IMR-90 (cell line): Measurements from ENCODE around the gene DGLUCY. TPM values are rescaled to one million over a fixed set of nuclear protein-coding genes. Genes with fewer than 3 reads are reported as not detected.

Experiments used
- ATAC-seq: fragments of 200-7000 bp; cut with Tn5 transposase; 2 replicates; pipeline ENCODE4 v1.9.1; 2020; ENCODE audit warnings: low read depth, mild to moderate bottlenecking, moderate library complexity
- BruUV-seq: library from RNA; stranded (reverse); fragments of 400-500 nt; replicated peaks from 2 replicates; lab custom pipeline; 2021; lab: Mats Ljungman, UMichigan
- CTCF ChIA-PET: fragments of 300-600 bp; formaldehyde crosslinking; extraction: SDS; loops from one replicate; lab custom pipeline; 2021; ENCODE audit warnings: antibody characterized with exemption; lab: Yijun Ruan, JAX
- POLR2A ChIA-PET: fragments of 300-600 bp; sonication (Branson Sonifier 250); formaldehyde crosslinking; loops from one replicate; lab custom pipeline; 2022; ENCODE audit warnings: antibody characterized with exemption; ENCODE audit not compliant: unreplicated experiment; lab: Charles Lee
- DNase-seq: peaks from one replicate; pipeline ENCODE4 v3.0.0; 2013
- H2AFZ ChIP-seq: replicated peaks from 2 replicates; pipeline ENCODE3; 2013; ENCODE audit warnings: low read length, mild to moderate bottlenecking; ENCODE audit not compliant: poor library complexity
- H2AK5ac ChIP-seq: 2 replicates; pipeline ENCODE4 v1.6.1; 2013; ENCODE audit warnings: low read depth, low read length, inconsistent platforms
- H2AK9ac ChIP-seq: replicated peaks from 2 replicates; pipeline ENCODE3; 2013; ENCODE audit warnings: mild to moderate bottlenecking, low read depth, low read length, moderate library complexity; ENCODE audit not compliant: poor library complexity
- H2BK120ac ChIP-seq: 2 replicates; pipeline ENCODE4 v1.6.1; 2013; ENCODE audit warnings: low read depth, low read length, inconsistent platforms
- H2BK15ac ChIP-seq: 3 replicates; pipeline ENCODE4 v1.6.1; 2013; ENCODE audit warnings: low read depth, low read length, inconsistent platforms
- H2BK20ac ChIP-seq: 2 replicates; pipeline ENCODE4 v1.6.1; 2013; ENCODE audit warnings: low read depth, mild to moderate bottlenecking, inconsistent platforms, low read length, moderate library complexity
- H2BK5ac ChIP-seq: 2 replicates; pipeline ENCODE4 v1.6.1; 2013; ENCODE audit warnings: mild to moderate bottlenecking, low read depth, low read length, inconsistent platforms; ENCODE audit not compliant: poor library complexity, severe bottlenecking
- H3K14ac ChIP-seq: replicated peaks from 2 replicates; pipeline ENCODE4 v1.6.1; 2013; ENCODE audit warnings: low read depth, low read length, inconsistent platforms
- H3K18ac ChIP-seq: 2 replicates; pipeline ENCODE4 v1.6.1; 2013; ENCODE audit warnings: low read depth, low read length, control low read depth
- H3K23ac ChIP-seq: 2 replicates; pipeline ENCODE4 v1.6.1; 2013; ENCODE audit warnings: low read depth, low read length, inconsistent platforms
- H3K27ac ChIP-seq: 2 replicates; pipeline ENCODE4 v1.5.1; 2013; ENCODE audit warnings: mild to moderate bottlenecking, control low read depth, low read length; ENCODE audit not compliant: insufficient read depth
- H3K27me3 ChIP-seq: 2 replicates; pipeline ENCODE4 v1.6.1; 2013; ENCODE audit warnings: low read length; ENCODE audit not compliant: control insufficient read depth, insufficient read depth
- H3K36me3 ChIP-seq: 2 replicates; pipeline ENCODE4 v1.6.1; 2013; ENCODE audit warnings: low read length, mixed read lengths; ENCODE audit not compliant: control insufficient read depth, insufficient read depth
- H3K4ac ChIP-seq: 2 replicates; pipeline ENCODE4 v1.6.1; 2013; ENCODE audit warnings: low read depth, low read length, inconsistent platforms
- H3K4me1 ChIP-seq: 2 replicates; pipeline ENCODE4 v1.6.1; 2013; ENCODE audit warnings: low read length, mixed read lengths; ENCODE audit not compliant: control insufficient read depth, insufficient read depth
- H3K4me2 ChIP-seq: 2 replicates; pipeline ENCODE4 v1.6.1; 2013; ENCODE audit warnings: low read depth, mild to moderate bottlenecking, control low read depth, low read length, moderate library complexity
- H3K4me3 ChIP-seq: 2 replicates; pipeline ENCODE4 v1.5.1; 2013; ENCODE audit warnings: low read depth, mild to moderate bottlenecking, control low read depth, low read length, moderate library complexity; ENCODE audit not compliant: insufficient read depth
- H3K56ac ChIP-seq: 2 replicates; pipeline ENCODE4 v1.6.1; 2013; ENCODE audit warnings: low read length, inconsistent platforms; ENCODE audit not compliant: insufficient read depth; ENCODE audit errors: extremely low read depth
- H3K79me1 ChIP-seq, 2 experiments: 2 replicates each; pipeline ENCODE4 v1.6.1; 2013; ENCODE audit warnings: low read length in 2 of 2, inconsistent platforms in 1 of 2, low read depth in 1 of 2
- H3K9ac ChIP-seq: 2 replicates; pipeline ENCODE4 v1.6.1; 2013; ENCODE audit warnings: low read depth, low read length, control low read depth
- H3K9me1 ChIP-seq: 2 replicates; pipeline ENCODE4 v1.6.1; 2013; ENCODE audit warnings: low read length, inconsistent platforms; ENCODE audit not compliant: insufficient read depth
- H3K9me3 ChIP-seq: 2 replicates; pipeline ENCODE4 v1.6.1; 2013; ENCODE audit warnings: low read length; ENCODE audit not compliant: control insufficient read depth, insufficient read depth
- H4K20me1 ChIP-seq: 2 replicates; pipeline ENCODE4 v1.6.1; 2013; ENCODE audit warnings: low read length, inconsistent platforms; ENCODE audit not compliant: insufficient read depth
- H4K5ac ChIP-seq: 2 replicates; pipeline ENCODE4 v1.6.1; 2013; ENCODE audit warnings: mild to moderate bottlenecking, low read depth, low read length, control low read depth
- H4K8ac ChIP-seq, 2 experiments: 2 replicates each; pipeline ENCODE4 v1.6.1; 2013; ENCODE audit warnings: low read depth in 2 of 2, low read length in 2 of 2, control low read depth in 1 of 2, inconsistent platforms in 1 of 2
- H4K91ac ChIP-seq: 2 replicates; pipeline ENCODE4 v1.6.1; 2013; ENCODE audit warnings: low read depth, low read length, inconsistent platforms; ENCODE audit not compliant: insufficient read depth
- BHLHE40 ChIP-seq: fragments of 150-350 bp; IDR thresholded peaks from 2 replicates; pipeline ENCODE4 v1.6.1; 2016; ENCODE audit warnings: mild to moderate bottlenecking, low read depth, low read length
- CEBPB ChIP-seq: IDR thresholded peaks from 2 replicates; pipeline ENCODE4 v1.6.1; 2012; ENCODE audit warnings: low read depth, low read length, improper control_type of control experiment
- CHD1 ChIP-seq: IDR thresholded peaks from 2 replicates; pipeline ENCODE4 v1.6.1; 2012; ENCODE audit warnings: low read depth, low read length, improper control_type of control experiment
- FOS ChIP-seq: fragments of 150-350 bp; IDR thresholded peaks from 2 replicates; pipeline ENCODE4 v1.6.1; 2016; ENCODE audit warnings: low read depth, low read length
- MAFK ChIP-seq: IDR thresholded peaks from 2 replicates; pipeline ENCODE4 v1.6.1; 2012; ENCODE audit warnings: low read depth, low read length, improper control_type of control experiment
- MAZ ChIP-seq: IDR thresholded peaks from 2 replicates; pipeline ENCODE4 v1.6.1; 2012; ENCODE audit warnings: low read depth, mild to moderate bottlenecking, low read length, improper control_type of control experiment, moderate library complexity, borderline replicate concordance
- MXI1 ChIP-seq: IDR thresholded peaks from 2 replicates; pipeline ENCODE4 v1.6.1; 2012; ENCODE audit warnings: low read depth, mild to moderate bottlenecking, low read length, moderate library complexity, borderline replicate concordance
- NFE2L2 ChIP-seq: fragments of 150-350 bp; IDR thresholded peaks from 2 replicates; pipeline ENCODE4 v1.6.1; 2016; ENCODE audit warnings: low read depth, mild to moderate bottlenecking, low read length
- POLR2A ChIP-seq: IDR thresholded peaks from 2 replicates; pipeline ENCODE4 v1.6.1; 2012; ENCODE audit warnings: mild to moderate bottlenecking, low read depth, low read length
- RAD21 ChIP-seq: IDR thresholded peaks from 2 replicates; pipeline ENCODE4 v1.6.1; 2012; ENCODE audit warnings: low read length, improper control_type of control experiment
- RCOR1 ChIP-seq: IDR thresholded peaks from 2 replicates; pipeline ENCODE4 v1.6.1; 2012; ENCODE audit warnings: mild to moderate bottlenecking, low read length, improper control_type of control experiment; ENCODE audit not compliant: insufficient replicate concordance
- RFX5 ChIP-seq: IDR thresholded peaks from 2 replicates; pipeline ENCODE4 v1.8.0; 2012; ENCODE audit warnings: low read depth, mild to moderate bottlenecking, low read length, moderate library complexity
- SMC3 ChIP-seq: fragments of 150-350 bp; IDR thresholded peaks from 2 replicates; pipeline ENCODE4 v1.6.1; 2016; ENCODE audit warnings: low read depth, mild to moderate bottlenecking, antibody characterized with exemption, low read length, moderate library complexity
- WGBS, 2 experiments: methylation state at CpG; one replicate each; pipeline versions ENCODE4 v1.1.5 to v1.1.7; 2013; ENCODE audit warnings: missing lambda C conversion rate in 2 of 2; ENCODE audit not compliant: insufficient read length in 1 of 2; ENCODE audit errors: extremely low coverage in 2 of 2; 5-methylcytosine and 5-hydroxymethylcytosine counted together
- dilution Hi-C: fragments of 300-500 bp; cut with HindIII; formaldehyde crosslinking; loops from one replicate; pipeline ENCODE4 v1.14.3; 2018; ENCODE audit warnings: low sequenced_read_pairs; ENCODE audit not compliant: unreplicated experiment
- in situ Hi-C: fragments of 300-500 bp; cut with MboI; formaldehyde crosslinking; loops from 3 replicates; pipeline ENCODE4 v1.14.3; 2019; ENCODE audit warnings: low sequenced_read_pairs, inconsistent platforms, mixed read lengths
- intact Hi-C: fragments of 100-400 bp; cut with micrococcal nuclease; formaldehyde crosslinking; loops from 2 replicates; pipeline ENCODE4 v1.10.0; 2022
- polyA plus RNA-seq, 3 experiments: library from polyadenylated mRNA; depleted of rRNA; stranded (reverse); fragments of >200 nt; gene quantifications; 2 replicates each; pipeline ENCODE4 v1.2.3, GENCODE V29; 2012; ENCODE audit warnings: low replicate concordance in 1 of 3
- total RNA-seq: library from RNA; depleted of rRNA; stranded (reverse); fragments of >200 nt; gene quantifications from 2 replicates; pipeline ENCODE4 v1.2.3, GENCODE V29; 2012
- TF ChIP-seq, protein P1 (sequence below): fragments of 150-350 bp; IDR thresholded peaks from 2 replicates; pipeline ENCODE4 v1.6.1; 2016; ENCODE audit warnings: low read depth, mild to moderate bottlenecking, low read length, moderate library complexity, borderline replicate concordance
- TF ChIP-seq, protein P2 (sequence below): conservative IDR thresholded peaks from 2 replicates; pipeline ENCODE4 v1.5.1; 2012; ENCODE audit warnings: mild to moderate bottlenecking, low read depth, low read length, improper control_type of control experiment
- TF ChIP-seq, protein P3 (sequence below): fragments of 150-350 bp; IDR thresholded peaks from 2 replicates; pipeline ENCODE4 v1.6.1; 2017; ENCODE audit warnings: mild to moderate bottlenecking, antibody characterized with exemption, low read length, low read depth

The DGLUCY gene
- total and polyA plus RNA-seq, 2 of the 4 experiments (the other 2 are of a cell fraction), result 8.5 to 13.3 TPM

DNA sequence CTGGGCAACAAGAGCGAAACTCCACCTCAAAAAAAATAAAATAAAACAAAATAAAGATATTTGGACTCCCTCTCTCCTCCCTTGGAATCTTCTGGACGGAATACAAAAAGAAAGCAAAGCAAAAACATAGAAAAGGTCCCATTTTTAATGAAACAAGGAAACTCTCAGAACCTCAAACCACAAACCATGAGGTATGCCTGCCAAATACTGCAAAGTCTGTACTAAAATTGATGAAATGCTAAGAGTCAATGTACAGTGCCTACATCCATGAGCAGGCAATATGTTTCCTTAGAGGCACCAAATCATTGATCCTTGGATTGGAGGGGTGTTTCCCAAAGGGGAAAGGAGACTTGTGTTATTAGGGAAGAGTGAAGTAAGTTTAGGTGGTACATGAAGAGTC, 45.2 kb upstream of the DGLUCY start:
- DNase-seq (no peak), ATAC-seq (no peak)
- no peak overlapping the region for H3K18ac ChIP-seq
- no peak overlapping the region for H3K27ac ChIP-seq
- H2BK15ac ChIP-seq, result no peak overlapping the region
- no peaks in the 10 kb centered on the region for H3K27me3 ChIP-seq
- H2AK5ac ChIP-seq, result no peak overlapping the region
- no peak for TF ChIP-seq BHLHE40
- no peak for TF ChIP-seq POLR2A
- no peak for TF ChIP-seq RAD21
- TF ChIP-seq, protein P1, sequence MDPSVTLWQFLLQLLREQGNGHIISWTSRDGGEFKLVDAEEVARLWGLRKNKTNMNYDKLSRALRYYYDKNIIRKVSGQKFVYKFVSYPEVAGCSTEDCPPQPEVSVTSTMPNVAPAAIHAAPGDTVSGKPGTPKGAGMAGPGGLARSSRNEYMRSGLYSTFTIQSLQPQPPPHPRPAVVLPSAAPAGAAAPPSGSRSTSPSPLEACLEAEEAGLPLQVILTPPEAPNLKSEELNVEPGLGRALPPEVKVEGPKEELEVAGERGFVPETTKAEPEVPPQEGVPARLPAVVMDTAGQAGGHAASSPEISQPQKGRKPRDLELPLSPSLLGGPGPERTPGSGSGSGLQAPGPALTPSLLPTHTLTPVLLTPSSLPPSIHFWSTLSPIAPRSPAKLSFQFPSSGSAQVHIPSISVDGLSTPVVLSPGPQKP, result no peak
- TF ChIP-seq FOS, result no peak
- no peak for TF ChIP-seq NFE2L2
- TF ChIP-seq MAZ, result no peak
- TF ChIP-seq SMC3, result no peak
- no peak for TF ChIP-seq CHD1
- TF ChIP-seq, protein P2, sequence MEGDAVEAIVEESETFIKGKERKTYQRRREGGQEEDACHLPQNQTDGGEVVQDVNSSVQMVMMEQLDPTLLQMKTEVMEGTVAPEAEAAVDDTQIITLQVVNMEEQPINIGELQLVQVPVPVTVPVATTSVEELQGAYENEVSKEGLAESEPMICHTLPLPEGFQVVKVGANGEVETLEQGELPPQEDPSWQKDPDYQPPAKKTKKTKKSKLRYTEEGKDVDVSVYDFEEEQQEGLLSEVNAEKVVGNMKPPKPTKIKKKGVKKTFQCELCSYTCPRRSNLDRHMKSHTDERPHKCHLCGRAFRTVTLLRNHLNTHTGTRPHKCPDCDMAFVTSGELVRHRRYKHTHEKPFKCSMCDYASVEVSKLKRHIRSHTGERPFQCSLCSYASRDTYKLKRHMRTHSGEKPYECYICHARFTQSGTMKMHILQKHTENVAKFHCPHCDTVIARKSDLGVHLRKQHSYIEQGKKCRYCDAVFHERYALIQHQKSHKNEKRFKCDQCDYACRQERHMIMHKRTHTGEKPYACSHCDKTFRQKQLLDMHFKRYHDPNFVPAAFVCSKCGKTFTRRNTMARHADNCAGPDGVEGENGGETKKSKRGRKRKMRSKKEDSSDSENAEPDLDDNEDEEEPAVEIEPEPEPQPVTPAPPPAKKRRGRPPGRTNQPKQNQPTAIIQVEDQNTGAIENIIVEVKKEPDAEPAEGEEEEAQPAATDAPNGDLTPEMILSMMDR, result no peak
- no peak for TF ChIP-seq CEBPB
- no peak for TF ChIP-seq MXI1
- TF ChIP-seq, protein P3, sequence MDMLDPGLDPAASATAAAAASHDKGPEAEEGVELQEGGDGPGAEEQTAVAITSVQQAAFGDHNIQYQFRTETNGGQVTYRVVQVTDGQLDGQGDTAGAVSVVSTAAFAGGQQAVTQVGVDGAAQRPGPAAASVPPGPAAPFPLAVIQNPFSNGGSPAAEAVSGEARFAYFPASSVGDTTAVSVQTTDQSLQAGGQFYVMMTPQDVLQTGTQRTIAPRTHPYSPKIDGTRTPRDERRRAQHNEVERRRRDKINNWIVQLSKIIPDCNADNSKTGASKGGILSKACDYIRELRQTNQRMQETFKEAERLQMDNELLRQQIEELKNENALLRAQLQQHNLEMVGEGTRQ, result no peak
- TF ChIP-seq MAFK, result no peak
- no peak for TF ChIP-seq RCOR1
- TF ChIP-seq RFX5, result no peak
- no peak overlapping the region for H2BK5ac ChIP-seq
- H3K4me2 ChIP-seq, result no peak overlapping the region
- H2BK120ac ChIP-seq, result no peak overlapping the region
- no peak overlapping the region for H3K23ac ChIP-seq
- H3K4me3 ChIP-seq, result no peak overlapping the region
- H3K4me1 ChIP-seq, result no peaks in the 10 kb centered on the region
- H2AK9ac ChIP-seq, result no peak overlapping the region
- no peak overlapping the region for H3K56ac ChIP-seq
- H2BK20ac ChIP-seq, result no peak overlapping the region
- H3K4ac ChIP-seq, result no peak overlapping the region
- ChIA-PET CTCF (interaction anchor here (0.6 kb wide), 1 partner anchor 420 kb away, joined by 3 read pairs; no protein-coding TSS in a partner anchor), POLR2A (no interaction called here)
- BruUV-seq, result no TSS peak
- H4K5ac ChIP-seq, result no peak overlapping the region
- intact Hi-C loops, result no loop called here
- no peak overlapping the region for H3K9ac ChIP-seq
- H4K91ac ChIP-seq, result no peak overlapping the region
- no peaks in the 10 kb centered on the region for H3K36me3 ChIP-seq
- dilution Hi-C loops, result no loop called here
- H4K8ac ChIP-seq, result no peak overlapping the region
- H3K79me1 ChIP-seq, result no peaks in the 10 kb centered on the region
- no peak overlapping the region for H3K14ac ChIP-seq
- no peaks in the 10 kb centered on the region for H3K9me1 ChIP-seq
- H2AFZ ChIP-seq, result no peak overlapping the region
- in situ Hi-C loops, result no loop called here
- WGBS, 2 experiments, result no CpG with 5 or more reads among the region's 2 CpGs
- no peaks in the 10 kb centered on the region for H4K20me1 ChIP-seq
- H3K9me3 ChIP-seq, result no peaks in the 10 kb centered on the region
